Measurements from ENCODE around the gene TXNDC2.
"Not testable (repeated sequence)": the region's sequence is repeated elsewhere in the genome, so short reads cannot be mapped to it uniquely, and the experiment has no call there.

Gene TXNDC2

GRCh38 chr18:9851511-9851910 is 34.3 kb upstream of the TXNDC2 start:
- Histone ChIP-seq H3K36me3 (ENCODE audit: control insufficient read depth, insufficient read depth, low read length) (no peaks in the 10 kb centered on the region), H3K9ac (ENCODE audit: low read length) (no peak overlapping the region), H3K9me3 (ENCODE audit: control insufficient read depth, low read length) (no peaks in the 10 kb centered on the region), H3K4me1 (ENCODE audit: control insufficient read depth, insufficient read depth, low read length) (peaks cover 28% of the 10 kb centered on the region), H3K27me3 (ENCODE audit: control insufficient read depth, insufficient read depth, low read length) (no peaks in the 10 kb centered on the region), H3K4me3 (ENCODE audit: low read length) (no peak overlapping the region)

- H3K36me3 ChIP-seq (ENCODE audit: control insufficient read depth, insufficient read depth, low read length), result no peaks in the 10 kb centered on the region
- H3K4me1 ChIP-seq (ENCODE audit: control insufficient read depth, insufficient read depth, low read length), result peaks cover 26% of the 10 kb centered on the region
- H3K9ac ChIP-seq (ENCODE audit: low read length), result no peak overlapping the region
- no peaks in the 10 kb centered on the region for H3K27me3 ChIP-seq (ENCODE audit: control insufficient read depth, insufficient read depth, low read length)
- no peaks in the 10 kb centered on the region for H3K9me3 ChIP-seq (ENCODE audit: control insufficient read depth, low read length)
- no peak overlapping the region for H3K4me3 ChIP-seq (ENCODE audit: low read length)
Measured at GRCh38 chr18:9852266-9853081, 33.3 kb upstream of the TXNDC2 start.

GRCh38 chr18:9854801-9855676 is 30.7 kb upstream of the TXNDC2 start:
- H3K27me3 ChIP-seq (ENCODE audit: control insufficient read depth, insufficient read depth, low read length), result no peaks in the 10 kb centered on the region
- H3K9me3 ChIP-seq (ENCODE audit: control insufficient read depth, low read length), result no peaks in the 10 kb centered on the region
- no peak overlapping the region for H3K4me3 ChIP-seq (ENCODE audit: low read length)
- no peaks in the 10 kb centered on the region for H3K36me3 ChIP-seq (ENCODE audit: control insufficient read depth, insufficient read depth, low read length)
- H3K4me1 ChIP-seq (ENCODE audit: control insufficient read depth, insufficient read depth, low read length), result peaks cover 18% of the 10 kb centered on the region
- peak overlapping the region; percentile 45 for H3K9ac ChIP-seq (ENCODE audit: low read length)

DNA sequence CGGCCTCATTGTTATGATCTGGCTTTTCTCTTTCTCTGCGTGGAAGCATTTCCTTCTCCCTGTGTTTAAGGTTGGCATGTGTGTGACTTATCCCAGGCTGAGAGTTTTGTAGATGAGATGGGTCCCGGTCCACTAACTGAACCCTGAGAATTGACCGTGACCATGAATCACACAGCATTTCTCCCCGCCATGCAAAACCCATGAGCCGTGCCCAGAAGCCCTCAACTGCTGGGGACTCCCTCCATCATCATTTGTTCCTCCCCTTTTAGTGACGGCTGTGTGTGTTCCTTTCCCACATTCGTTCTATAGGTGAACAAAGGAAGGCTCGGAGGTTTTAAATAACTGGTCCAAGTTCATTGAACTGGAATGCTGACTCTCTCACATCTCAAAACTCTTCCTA is 30.1 kb upstream of the TXNDC2 start:
- Histone ChIP-seq H3K4me3 (ENCODE audit: low read length) (no peak overlapping the region), H3K9ac (ENCODE audit: low read length) (peak overlapping the region; percentile 45), H3K9me3 (ENCODE audit: control insufficient read depth, low read length) (no peaks in the 10 kb centered on the region), H3K27me3 (ENCODE audit: control insufficient read depth, insufficient read depth, low read length) (no peaks in the 10 kb centered on the region), H3K4me1 (ENCODE audit: control insufficient read depth, insufficient read depth, low read length) (peaks cover 14% of the 10 kb centered on the region), H3K36me3 (ENCODE audit: control insufficient read depth, insufficient read depth, low read length) (no peaks in the 10 kb centered on the region)

DNA sequence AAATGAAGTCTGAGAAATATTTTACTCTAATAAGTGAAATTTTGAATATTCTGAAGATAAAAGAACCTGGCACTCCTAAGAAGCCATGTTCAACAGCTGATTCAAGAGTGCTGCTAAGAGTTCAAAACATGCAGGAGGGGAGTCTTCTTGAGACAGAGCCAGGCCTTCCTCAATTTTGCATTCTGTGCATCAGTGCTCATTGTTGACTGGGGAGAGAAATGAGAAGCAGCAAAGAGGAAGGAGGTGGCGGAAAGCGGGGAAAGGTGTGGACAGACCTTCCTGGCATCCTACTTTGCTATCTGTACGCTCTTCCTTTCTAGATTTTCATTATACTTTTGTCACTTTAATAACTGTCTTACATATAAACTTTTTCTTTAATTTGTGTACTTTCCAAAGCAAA is 29.7 kb upstream of the TXNDC2 start:
- Histone ChIP-seq H3K9ac (ENCODE audit: low read length) (no peak overlapping the region), H3K9me3 (ENCODE audit: control insufficient read depth, low read length) (no peaks in the 10 kb centered on the region), H3K27me3 (ENCODE audit: control insufficient read depth, insufficient read depth, low read length) (no peaks in the 10 kb centered on the region), H3K36me3 (ENCODE audit: control insufficient read depth, insufficient read depth, low read length) (no peaks in the 10 kb centered on the region), H3K4me1 (ENCODE audit: control insufficient read depth, insufficient read depth, low read length) (peaks cover 14% of the 10 kb centered on the region), H3K4me3 (ENCODE audit: low read length) (no peak overlapping the region)

DNA sequence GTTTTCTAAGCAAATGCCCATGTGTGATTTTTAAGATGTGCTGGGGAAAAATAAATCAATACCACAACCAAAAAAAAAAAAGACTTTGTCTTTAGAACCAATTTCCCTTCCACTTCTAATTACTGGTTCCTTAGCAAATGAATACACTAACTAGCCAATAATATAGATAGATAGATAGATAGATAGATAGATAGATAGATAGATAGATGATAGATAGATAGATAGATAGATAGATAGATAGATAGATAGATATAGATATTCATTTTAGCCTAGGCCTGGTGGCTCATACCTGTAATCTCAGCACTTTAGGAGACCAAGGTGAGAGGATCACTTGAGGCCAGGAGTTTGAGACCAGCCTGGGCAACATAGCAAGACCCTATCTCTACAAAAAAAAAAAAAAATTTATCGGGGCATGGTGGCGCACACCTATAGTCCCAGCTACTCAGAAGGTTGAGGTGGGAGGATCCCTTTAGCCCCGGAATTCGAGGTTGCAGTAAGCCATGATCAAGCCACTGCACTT is 28.2 kb upstream of the TXNDC2 start:
- H3K4me3 ChIP-seq (ENCODE audit: low read length); H3K36me3 ChIP-seq (ENCODE audit: control insufficient read depth, insufficient read depth, low read length); H3K9ac ChIP-seq (ENCODE audit: low read length); H3K27me3 ChIP-seq (ENCODE audit: control insufficient read depth, insufficient read depth, low read length); H3K9me3 ChIP-seq (ENCODE audit: control insufficient read depth, low read length): not testable (repeated sequence)
- peaks cover 14% of the 10 kb centered on the region for H3K4me1 ChIP-seq (ENCODE audit: control insufficient read depth, insufficient read depth, low read length)

DNA sequence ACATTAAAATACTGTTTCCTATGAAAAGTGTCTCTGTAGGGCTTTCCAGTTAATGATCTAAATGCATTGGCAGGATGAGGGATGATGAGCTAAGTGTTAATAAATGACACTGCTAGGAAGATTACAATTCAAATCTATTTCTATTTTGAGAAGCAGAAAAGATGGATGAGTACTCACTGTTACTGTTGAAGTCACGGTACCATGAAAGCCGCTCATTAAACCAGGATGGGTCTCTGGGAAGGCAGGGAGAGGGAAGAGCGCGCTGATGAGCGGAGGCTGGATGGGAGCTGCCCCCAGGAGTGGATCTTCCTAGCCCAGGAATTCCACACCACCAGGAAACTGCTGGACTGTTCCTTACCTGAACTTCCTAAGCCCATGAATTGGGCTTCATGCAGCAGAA is 27.1 kb upstream of the TXNDC2 start:
- H3K36me3 ChIP-seq (ENCODE audit: control insufficient read depth, insufficient read depth, low read length), result no peaks in the 10 kb centered on the region
- H3K9me3 ChIP-seq (ENCODE audit: control insufficient read depth, low read length), result no peaks in the 10 kb centered on the region
- H3K9ac ChIP-seq (ENCODE audit: low read length), result no peak overlapping the region
- peaks cover 14% of the 10 kb centered on the region for H3K4me1 ChIP-seq (ENCODE audit: control insufficient read depth, insufficient read depth, low read length)
- H3K27me3 ChIP-seq (ENCODE audit: control insufficient read depth, insufficient read depth, low read length), result no peaks in the 10 kb centered on the region
- no peak overlapping the region for H3K4me3 ChIP-seq (ENCODE audit: low read length)

DNA sequence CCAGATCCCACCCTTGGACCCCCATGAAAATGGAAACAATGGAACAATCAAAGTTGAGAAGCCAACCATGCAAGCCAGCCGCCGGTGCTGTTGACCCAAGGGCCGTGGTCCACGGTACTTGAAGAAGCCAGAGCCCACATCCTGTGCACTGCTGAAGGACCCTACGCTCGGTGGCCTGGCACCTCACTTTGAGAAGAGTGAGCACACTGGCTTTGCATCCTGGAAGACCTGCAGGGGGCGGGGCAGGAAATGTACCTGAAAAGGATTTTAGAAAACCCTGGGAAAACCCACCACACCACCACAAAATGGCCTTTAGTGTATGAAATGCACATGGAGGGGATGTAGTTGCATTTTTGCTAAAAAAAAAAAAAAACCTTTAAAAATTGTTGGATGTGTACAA is 26.5 kb upstream of the TXNDC2 start:
- H3K9ac ChIP-seq (ENCODE audit: low read length), result no peak overlapping the region
- H3K36me3 ChIP-seq (ENCODE audit: control insufficient read depth, insufficient read depth, low read length), result no peaks in the 10 kb centered on the region
- no peaks in the 10 kb centered on the region for H3K9me3 ChIP-seq (ENCODE audit: control insufficient read depth, low read length)

DNA sequence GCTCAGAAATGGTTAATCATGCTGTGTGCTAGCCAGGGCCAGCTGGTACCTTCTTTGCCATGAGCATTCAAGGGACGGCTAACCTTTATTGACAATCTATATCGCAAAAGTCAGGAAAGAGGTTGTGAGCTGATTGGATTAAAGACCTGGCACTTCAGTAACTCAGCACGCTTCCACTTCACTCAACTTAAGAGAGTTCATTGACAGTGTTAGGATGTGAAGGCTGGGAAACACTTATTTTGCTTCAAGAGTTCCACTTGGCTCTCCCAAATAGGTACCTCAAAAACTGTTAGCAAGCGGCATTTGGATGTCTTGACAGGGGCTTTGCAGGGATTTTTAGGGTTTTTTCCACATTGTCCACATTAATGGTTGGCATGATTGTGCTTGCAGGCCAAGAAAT is 25.1 kb upstream of the TXNDC2 start:
- no peaks in the 10 kb centered on the region for H3K36me3 ChIP-seq (ENCODE audit: control insufficient read depth, insufficient read depth, low read length)

More for the DNA sequence above, 26.5 kb upstream of the TXNDC2 start:
- peaks cover 14% of the 10 kb centered on the region for H3K4me1 ChIP-seq (ENCODE audit: control insufficient read depth, insufficient read depth, low read length)
- no peaks in the 10 kb centered on the region for H3K27me3 ChIP-seq (ENCODE audit: control insufficient read depth, insufficient read depth, low read length)
- no peak overlapping the region for H3K4me3 ChIP-seq (ENCODE audit: low read length)

GRCh38 chr18:9861157-9861556 is 24.6 kb upstream of the TXNDC2 start:
- Histone ChIP-seq H3K9me3 (ENCODE audit: control insufficient read depth, low read length) (no peaks in the 10 kb centered on the region), H3K9ac (ENCODE audit: low read length) (no peak overlapping the region), H3K27me3 (ENCODE audit: control insufficient read depth, insufficient read depth, low read length) (no peaks in the 10 kb centered on the region), H3K36me3 (ENCODE audit: control insufficient read depth, insufficient read depth, low read length) (no peaks in the 10 kb centered on the region), H3K4me3 (ENCODE audit: low read length) (no peak overlapping the region), H3K4me1 (ENCODE audit: control insufficient read depth, insufficient read depth, low read length) (no peaks in the 10 kb centered on the region)

More for the DNA sequence above, 25.1 kb upstream of the TXNDC2 start:
- Histone ChIP-seq H3K9me3 (ENCODE audit: control insufficient read depth, low read length) (no peaks in the 10 kb centered on the region), H3K4me3 (ENCODE audit: low read length) (no peak overlapping the region), H3K4me1 (ENCODE audit: control insufficient read depth, insufficient read depth, low read length) (peaks cover 4% of the 10 kb centered on the region), H3K9ac (ENCODE audit: low read length) (no peak overlapping the region), H3K27me3 (ENCODE audit: control insufficient read depth, insufficient read depth, low read length) (no peaks in the 10 kb centered on the region)

- Histone ChIP-seq H3K9ac (ENCODE audit: low read length) (no peak overlapping the region), H3K36me3 (ENCODE audit: control insufficient read depth, insufficient read depth, low read length) (no peaks in the 10 kb centered on the region), H3K9me3 (ENCODE audit: control insufficient read depth, low read length) (no peaks in the 10 kb centered on the region), H3K4me1 (ENCODE audit: control insufficient read depth, insufficient read depth, low read length) (peaks cover 1% of the 10 kb centered on the region), H3K27me3 (ENCODE audit: control insufficient read depth, insufficient read depth, low read length) (no peaks in the 10 kb centered on the region), H3K4me3 (ENCODE audit: low read length) (no peak overlapping the region)
Measured at GRCh38 chr18:9861933-9862332, 23.8 kb upstream of the TXNDC2 start.

DNA sequence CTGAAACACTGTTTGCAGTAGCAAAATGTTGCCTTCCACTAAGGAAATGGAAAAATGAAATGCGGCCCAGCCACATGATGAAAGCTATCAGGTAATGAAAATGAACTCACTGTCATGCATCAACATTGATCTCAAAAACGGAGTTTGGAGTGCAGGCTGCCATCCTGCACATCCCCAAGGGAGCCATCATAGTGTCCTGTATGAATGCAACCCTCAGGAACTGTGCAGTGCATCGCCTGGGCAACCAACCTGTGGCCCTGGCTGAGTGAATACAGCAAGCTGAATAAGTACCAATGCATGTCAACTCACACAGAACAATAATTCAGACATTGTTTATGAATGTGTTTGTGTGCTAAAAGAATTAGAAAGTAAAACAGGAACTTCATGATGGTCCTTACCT is 23.1 kb upstream of the TXNDC2 start:
- Histone ChIP-seq H3K36me3 (ENCODE audit: control insufficient read depth, insufficient read depth, low read length) (no peaks in the 10 kb centered on the region), H3K4me1 (ENCODE audit: control insufficient read depth, insufficient read depth, low read length) (peaks cover 4% of the 10 kb centered on the region), H3K9me3 (ENCODE audit: control insufficient read depth, low read length) (no peaks in the 10 kb centered on the region), H3K9ac (ENCODE audit: low read length) (no peak overlapping the region), H3K4me3 (ENCODE audit: low read length) (no peak overlapping the region), H3K27me3 (ENCODE audit: control insufficient read depth, insufficient read depth, low read length) (no peaks in the 10 kb centered on the region)

All from mucosa of stomach (tissue), 1 donor.